ENCODE results near the gene CACNA1C.

CACNA1C gene

DNA sequence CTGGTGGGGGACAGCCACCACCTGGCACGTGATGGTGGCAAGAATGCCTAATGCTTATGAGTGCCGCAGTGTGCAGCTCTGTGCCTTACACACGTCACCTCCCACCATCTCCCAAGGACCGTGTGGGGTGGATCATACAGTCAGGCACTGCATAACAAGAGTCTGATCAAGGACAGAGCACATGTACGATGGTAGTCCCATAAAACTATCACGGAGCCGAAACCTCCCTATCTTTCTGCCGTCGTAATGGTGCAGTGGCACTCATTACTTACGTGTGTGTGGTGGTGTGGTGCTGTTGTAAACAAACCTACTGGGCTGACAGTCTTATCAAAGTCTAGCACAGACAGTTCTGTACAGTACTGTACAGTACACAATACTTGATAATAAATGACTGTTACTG is 89.3 kb downstream of the CACNA1C start:
- no peak for DNase-seq

DNA sequence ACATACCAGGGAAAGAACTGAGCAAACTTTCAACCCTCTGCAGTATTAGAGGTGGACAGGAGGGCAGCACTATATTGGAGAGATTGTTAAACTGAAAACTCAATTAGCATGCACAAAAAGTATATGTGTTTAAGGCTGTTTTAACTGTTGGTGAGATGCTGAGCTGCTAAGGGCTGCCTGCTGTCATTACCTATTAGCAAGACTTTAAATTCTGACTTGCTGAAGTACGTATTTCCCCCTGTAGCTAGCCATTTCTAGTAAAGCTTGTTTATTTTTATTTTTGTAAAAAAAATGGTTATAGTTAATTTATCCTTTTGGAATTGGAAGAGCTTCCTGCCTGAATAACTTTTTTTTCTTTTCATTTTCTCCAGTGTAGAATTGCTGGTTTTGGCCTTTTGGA is 92.2 kb downstream of the CACNA1C start:
- no peak for DNase-seq

DNA sequence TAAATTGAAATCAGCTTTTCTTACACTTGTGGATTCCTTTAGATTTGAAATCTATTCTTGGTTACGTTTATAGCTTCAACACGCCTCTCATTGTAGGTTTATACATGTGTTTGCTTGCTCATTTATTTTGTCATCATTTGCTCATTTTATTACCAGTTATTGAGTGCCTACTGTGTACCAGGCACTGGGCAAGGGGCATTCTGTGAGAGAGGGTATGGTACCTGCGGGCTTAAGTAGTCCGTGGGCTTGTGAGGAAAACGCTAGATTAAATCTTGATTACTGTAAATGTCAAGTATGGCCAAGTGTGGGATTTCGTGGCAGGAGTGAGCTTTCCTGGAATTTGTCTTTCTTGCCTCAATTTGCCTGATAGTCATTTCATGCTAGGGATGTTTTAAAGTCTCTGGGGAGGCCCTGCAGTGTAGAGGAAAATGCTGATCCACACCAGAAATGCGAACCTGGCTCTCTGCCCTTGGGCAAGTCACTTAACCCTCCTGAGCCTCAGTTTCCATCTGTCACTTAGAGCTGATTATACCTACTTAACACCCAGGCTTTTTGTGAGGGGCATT is 92.7 kb downstream of the CACNA1C start:
- DNase-seq: no peak

DNA sequence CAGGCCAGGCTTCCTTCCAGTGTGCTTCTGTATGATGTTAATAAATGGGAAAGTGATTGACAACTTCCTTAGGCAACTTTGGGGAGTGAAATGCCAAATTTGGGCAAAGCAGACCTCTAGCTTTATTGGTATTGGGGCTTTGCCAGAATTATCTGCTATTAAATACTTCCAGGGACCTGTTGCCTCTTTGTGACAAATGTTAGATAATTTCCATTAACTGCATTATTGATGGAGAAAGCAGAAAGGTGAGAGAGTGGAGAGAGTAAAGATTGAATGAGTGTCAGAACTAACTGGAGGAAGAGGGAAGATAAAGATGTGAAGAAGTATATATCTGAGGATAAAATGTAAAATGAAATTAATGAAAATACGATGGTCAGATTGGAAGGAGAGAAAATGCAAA is 94.5 kb downstream of the CACNA1C start:
- no peak for DNase-seq

DNA sequence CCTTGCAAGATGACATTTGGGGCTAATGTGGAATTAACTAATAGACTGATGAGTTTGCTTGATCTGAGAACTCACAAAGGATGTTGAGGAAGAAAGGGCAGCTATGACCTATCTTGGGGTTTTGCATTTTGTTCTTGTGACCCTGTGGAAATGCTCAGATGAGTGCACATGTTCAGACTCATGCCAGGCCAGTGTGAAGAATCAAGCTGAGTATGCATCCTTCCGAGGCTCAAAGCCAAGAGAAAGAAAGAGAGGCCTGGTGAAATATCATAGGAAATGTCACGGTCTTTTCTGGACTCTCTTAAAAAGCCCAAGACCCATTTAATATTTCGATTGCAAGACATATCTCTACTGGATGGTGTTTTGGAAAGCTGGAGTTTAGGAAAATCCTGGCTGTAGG is 96.3 kb downstream of the CACNA1C start:
- DNase-seq: no peak

DNA sequence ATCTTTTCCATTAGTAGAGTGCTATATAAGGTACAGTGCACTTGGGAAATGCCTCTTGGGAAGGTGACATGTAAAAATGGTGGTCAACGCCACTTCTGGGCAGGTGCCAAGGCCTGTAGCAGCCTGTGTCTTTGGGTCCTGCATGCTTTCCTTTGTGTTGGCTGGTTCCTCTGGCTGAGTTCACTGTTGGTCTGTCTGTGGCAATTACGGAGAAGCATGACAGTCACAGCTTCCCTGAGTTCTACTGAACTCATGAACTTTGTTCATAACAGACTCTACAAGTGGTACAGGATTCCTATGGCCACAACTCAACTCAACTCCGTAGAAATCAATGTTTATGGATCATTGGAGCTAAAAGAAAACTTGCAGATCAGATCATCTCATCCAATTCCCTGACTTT is 98.0 kb downstream of the CACNA1C start:
- no peak for DNase-seq

DNA sequence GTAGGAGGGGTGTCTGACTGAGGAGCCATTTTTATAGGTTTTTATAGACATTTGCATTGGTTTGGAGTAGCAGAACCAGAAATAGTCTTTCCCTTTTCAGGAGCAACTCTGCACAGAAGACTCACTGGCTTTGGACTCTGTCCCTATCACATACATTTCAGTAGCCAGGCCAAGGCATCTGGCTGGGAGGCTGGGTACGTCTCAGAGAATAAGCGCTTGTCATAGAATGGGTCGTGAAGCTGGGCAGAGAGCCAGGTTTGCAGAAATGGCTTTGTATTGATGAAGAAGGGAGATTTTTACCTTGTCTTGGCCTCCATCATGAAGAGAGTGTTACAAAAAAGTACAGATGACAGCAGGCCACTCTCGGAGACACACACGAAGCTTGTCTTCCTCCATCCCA is 98.6 kb downstream of the CACNA1C start:
- DNase-seq: no peak

DNA sequence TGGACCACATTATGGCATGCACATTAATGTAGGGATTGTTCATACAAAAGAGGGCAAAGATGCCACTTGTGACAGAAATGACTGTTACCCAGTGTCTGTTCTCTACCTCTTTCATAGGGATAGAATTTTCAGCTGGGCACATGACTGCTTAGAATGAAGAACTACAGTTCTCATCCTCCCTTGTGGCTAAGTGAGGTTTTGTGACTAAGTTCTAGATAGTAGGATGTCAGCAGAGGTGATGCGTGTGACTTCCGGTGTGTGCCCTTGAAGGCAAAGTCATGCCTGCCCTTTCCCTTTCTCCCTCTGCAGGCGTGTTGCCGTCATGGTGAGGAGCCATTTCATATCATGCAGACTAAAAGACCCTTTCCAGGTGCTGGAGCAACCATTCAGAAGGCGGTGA is 99.3 kb downstream of the CACNA1C start:
- no peak for DNase-seq

DNA sequence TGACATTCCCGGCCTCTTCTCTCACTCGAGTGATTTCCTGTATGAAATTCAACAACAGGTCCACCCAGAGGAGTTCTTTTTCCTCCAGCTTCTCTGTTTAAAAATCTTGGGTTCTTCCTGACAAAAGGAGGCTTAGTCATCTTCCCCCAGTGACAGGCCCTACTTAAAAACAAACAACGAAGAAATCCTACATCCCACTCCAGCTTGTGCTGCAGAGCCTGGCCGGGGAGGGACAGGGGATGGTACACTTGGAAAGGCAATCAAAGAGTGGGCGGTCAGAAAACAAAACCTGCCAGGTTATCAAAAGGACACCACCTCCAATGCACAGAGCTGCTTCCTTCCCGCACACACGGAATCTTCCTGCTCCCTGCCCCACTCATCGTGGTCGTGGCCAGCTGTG is 101.3 kb downstream of the CACNA1C start:
- DNase-seq: no peak

DNA sequence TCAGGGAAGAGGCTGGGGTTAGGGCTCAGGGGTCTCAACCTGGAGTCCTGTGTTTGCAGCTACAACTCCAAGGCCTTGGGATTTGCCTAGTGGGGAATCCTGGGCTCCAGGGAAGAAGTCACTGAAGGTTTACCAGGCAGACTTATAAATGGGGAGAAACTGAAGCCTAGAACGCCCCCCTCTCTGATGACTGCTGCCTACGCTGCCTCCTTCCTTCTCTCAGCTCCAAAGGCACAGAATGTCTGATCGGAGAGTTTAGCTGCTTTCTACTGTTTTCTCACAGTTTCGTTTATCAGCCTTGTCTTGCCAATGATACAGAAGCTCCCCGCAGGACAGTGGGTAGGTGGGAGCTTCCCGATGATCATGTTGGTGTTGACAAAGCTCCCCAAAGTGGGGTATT is 101.7 kb downstream of the CACNA1C start:
- no peak for DNase-seq

DNA sequence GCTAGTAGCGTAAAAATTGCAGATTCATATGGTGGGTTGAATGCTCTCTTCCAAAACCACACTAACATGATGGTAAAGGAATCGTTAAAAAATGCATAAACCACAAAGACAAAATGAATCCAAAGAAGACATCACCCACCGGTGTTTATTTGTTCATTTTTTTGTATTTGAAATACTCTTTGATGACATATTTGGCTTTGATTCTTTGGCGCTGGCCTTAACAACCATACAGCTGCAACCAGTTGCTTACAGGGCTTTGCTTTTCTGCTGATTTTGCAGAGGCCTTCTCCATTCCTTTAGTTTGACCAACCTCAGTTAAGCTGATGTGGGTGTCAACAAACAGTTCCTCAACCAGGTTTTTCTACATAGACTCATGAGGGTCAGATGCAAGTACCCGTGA is 103.5 kb downstream of the CACNA1C start:
- no peak for DNase-seq

DNA sequence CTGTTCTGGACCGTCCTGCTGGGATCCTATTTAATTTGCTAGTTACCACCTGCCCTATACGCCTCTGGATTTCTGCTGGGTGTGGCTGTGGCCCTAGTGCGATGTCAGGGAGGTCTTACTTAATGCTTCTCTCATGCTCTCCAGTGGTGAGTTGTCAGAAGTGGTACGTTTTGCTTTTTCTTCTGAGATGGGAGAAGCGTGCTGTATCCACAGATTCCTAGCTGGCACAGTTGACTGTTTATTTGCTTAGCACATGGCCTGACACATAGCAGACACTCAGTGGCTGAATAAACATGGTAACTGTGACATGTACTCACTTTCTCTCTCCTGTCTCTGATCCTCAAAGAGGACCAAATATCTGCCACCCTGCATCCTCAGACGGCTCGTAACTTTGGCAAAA is 107.3 kb downstream of the CACNA1C start:
- no peak for DNase-seq

DNA sequence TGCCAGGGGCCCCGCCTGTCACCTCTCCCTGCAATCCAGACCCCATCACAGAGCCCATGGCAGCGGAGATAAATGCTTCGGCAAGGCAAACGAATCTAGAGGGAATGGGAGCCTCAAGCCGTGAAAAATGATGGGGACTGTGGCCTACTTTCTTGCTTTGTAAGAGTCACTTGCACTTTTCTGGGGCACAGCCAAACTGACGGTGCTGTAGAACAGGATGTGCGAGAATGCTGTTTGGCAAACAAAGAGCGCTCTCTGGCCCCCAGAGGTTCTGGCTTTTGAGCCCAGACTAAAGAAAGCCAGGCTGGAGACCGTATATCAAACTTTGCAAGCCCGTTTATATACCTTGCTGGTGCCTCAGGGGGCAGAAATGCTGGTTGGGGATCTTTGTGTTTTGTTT is 108.7 kb downstream of the CACNA1C start:
- DNase-seq: no peak

DNA sequence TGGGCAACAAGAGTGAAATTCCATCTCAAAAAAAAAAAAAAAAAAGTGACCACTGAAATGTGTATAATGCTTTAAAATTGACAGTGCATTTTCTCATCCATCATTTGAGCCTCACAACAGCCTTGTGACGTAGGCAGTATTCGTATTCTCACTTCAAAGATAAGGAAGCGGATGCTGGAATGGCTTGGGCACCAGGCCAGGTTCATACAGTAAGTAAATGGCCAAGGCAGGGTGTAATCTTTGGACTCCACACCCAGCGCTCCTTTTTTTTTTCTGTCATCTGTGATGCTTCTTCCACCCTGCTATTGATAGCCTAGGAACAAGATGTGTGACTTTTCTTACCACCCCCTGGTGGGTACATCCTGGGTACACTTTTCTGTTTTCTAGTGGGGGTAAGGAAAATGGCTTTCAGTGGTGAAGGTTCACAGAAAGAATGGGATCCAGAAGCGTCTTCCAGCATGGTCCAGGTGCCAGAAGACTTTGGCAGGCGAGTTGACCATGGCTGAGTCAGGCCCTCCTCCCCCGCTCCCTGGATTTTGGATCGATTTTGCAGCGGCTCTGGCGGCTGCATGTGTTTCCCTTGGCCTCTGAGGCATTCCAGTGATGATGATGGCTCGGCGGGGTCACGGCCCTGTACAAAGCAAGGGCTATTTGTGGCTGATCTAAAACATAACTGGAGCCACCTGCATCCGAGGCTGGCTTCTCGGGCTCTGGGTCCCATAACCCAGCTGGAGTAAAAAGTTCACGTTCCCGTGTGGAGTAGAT is 110.6 kb downstream of the CACNA1C start:
- DNase-seq: no peak

DNA sequence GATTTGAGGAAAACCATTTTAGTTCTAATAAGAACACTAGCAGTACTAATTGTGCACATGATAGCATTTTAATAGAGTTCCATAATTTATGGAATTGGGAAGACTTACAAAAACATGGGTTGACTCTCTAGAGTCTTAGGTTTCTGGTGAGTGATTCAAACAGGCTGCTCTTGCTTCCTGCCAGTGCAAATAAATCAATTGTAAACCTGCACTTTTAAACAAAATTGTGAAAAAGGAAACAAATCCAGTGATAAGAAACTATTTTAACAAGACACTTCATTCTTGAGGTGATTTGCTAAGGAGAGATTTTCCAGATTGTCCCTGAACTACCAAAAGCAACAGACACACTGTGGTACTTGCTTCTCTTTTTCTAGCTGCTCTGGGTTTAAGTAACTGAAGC is 112.2 kb downstream of the CACNA1C start:
- no peak for DNase-seq

DNA sequence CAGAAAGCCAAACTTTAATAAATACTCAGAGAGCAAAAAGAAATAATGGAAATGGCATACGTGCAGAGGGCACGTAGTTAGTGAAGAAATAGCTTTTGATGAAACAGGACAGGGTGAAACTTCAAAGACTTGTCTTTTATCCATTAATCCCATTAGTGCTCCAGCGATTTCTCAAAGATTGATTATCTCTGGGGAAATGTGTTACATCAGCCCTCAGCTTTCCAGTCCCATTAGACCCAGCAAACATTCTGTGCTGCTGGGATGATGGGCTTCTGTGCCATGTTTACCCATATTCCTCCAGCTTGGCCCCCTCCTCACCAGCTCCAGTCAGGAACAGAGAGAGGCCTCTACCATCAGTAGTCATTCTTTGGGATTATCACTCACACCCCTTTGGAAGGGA is 113.1 kb downstream of the CACNA1C start:
- no peak for DNase-seq

DNA sequence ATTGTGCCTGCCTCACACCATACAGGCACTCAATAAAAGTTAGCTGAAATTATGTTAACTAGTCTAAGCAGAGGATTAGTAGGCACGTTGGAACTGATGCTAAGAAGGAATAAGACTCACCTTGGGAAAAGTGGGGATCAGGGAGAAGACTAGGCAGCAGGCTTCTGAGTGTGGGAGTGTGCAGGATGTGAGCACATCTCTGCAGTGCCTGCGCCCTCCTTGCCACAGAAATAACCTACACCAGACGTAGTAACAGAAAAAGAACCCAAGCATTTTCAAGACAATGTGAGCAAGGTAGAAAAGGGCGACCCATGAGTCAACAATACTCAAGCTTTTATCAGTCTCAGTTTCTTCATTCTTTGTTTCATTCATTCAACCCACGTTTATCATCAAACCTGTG is 113.9 kb downstream of the CACNA1C start:
- no peak for DNase-seq

DNA sequence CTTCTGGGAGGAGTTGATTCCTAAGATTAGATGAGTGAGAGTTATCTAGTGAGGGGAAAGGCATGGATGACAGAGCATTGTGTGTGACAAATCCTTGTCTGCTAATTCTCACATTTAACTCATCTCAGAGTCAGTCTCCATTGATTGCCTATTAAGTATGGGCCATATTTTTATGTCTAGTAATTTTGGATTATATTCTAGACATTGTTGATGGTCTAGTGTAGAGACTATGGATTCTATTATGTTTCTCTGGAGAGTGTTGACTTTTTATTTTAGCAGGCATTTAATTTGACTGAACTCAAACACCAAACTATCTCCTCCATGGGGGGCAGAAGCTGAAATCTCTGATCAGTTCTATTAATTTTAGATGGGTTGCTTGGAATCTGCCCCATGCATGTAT is 114.4 kb downstream of the CACNA1C start:
- DNase-seq: no peak

DNA sequence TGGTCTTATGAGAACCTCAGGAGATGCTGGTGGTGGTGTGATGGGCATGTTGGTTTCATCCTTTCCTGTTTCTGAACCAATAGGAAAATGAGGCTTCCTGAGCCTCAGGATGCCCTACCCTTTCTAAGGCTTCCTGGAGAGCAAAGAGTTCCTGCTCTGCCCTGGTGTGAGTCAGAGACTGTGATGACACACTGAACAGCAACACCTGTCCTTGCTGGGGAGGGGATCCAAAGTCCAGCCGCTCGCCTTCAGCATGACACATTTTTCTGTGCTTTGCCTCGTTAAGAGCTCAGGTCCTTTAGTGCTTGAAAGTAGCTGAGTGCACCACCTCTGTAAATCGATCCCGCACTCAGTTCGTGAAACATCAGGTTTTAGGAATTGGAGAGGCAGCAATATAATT is 116.0 kb downstream of the CACNA1C start:
- DNase-seq: no peak

DNA sequence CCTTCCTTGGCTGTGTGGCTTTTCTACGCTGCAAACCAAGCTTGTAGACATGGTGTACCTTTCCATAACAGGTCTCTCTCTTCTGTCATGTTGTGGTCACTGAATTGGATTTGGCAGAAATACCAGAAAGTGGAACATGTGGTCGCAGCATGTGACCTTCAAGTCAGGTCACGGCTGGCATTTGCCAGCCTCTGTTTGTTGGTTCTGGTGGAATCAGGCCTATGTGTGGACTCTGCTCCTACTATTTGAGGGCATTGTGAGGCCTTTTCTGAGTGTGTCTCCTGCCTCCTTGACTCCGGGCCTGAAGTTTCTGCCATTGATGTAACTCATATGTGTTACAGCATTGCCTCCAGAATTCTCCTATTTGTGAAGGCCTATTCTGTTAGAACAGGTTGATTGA is 116.7 kb downstream of the CACNA1C start:
- DNase-seq: no peak

DNA sequence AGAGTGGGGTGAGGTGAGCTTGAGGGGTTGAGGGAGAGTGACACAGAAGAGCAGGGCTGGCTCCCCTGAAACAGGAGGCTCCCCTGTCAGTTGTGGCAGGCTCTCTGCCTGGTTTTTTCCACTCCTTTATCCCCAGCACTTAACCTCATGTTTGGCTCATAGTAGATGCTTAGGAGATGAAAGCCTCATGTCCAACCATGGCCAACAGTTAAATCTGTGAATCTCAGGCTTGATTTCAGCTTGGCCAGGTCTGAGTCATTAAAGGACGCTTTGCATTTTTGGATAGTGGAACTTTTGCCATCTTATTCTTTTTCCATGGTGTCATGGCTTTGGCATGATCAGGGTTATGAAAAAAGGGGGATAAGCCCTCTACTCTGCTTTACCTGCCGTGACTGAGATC is 117.2 kb downstream of the CACNA1C start:
- DNase-seq: no peak

DNA sequence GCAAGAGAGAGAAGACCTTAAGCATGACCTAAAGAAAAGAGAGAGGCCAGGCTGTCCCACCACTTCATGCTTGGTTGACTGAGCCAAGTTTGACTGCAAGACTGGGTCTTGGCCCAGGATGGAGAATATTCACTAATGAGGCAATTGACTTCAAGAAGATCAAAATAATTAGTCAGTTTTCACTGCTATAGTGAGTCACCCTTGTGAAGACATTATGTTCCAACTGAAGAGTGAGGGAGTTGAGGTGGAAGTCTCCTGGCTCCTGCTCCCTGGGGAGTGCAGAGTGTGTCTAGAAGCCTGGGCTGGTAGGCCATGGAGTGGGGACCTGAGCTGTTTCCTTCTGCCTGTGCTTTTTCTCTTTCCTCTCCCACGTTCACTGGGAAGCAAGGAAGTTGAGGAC is 117.6 kb downstream of the CACNA1C start:
- no peak for DNase-seq

DNA sequence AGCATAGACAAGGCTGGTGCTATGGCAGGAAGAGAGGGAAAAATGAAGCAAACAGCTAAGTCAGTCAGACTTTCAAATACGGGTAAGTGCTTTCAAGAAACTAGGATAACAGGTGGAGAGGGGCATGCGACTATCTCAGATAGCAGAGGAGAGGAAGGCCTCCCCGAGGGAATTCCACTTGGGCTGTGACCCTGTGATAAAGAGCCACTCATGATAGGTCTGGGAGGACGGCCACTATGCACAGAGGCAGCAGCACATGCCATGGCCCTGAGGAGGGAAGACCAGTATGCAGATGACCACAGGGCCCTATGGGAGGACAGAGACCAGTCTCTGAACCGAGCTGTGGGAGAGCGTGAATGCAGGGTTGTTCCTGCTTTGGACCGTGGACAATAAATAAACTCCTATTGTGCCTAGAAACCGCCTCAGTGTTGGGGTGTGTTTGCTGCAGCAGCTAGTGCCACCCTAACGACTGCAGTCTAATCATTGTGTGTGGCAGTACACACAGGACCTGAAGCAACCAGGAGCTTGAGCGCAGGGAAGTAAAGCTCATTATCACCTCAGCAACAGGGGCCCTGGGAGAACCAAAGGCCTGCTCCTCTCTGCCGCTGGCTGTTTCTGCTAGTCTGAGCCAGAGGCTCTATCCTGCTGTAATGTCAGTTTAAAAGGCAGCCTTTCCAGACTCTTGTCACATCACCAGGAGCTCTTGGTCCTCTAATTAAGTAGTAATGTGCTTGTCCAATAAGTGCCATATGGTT is 119.1 kb downstream of the CACNA1C start:
- no peak for DNase-seq

DNA sequence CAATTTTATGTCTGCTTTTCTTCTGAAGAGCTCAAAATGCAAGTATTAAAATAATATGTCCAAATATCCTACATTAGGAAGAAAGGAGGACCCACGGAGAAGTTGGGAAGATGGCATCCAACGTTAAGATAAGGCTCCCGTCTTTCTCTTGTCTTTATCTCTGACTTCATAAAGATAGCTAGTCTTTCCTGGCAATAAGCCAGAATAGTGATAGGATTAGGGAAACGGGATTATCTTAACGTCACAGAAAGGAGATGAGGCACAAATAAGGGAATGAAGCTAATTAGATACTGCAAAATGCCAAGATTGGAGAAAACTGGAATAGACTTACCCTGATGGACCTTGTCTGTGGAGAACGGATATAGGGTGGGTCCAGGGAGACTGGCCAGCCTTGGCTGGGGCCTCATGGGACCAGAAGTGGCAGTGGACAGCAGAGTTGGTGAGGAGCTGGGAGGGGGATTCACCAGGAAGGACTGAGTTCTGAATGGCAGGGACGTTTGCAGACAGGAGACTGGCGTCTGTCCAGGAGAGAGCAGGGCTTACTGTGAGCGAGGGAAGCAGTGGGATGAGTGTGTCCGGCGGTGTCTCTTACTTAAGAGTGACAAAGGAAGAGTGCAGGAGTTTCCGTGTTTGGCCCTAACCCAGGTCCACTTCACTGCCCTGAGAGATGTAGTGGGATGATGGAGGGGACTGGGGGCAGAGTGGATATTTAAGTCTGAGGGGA is 119.9 kb downstream of the CACNA1C start:
- no peak for DNase-seq
